Activated CD8-positive, alpha-beta memory T cell treated with anti-CD3 and anti-CD28 coated beads for 1 hour (primary cell): ENCODE measurements around the gene SPAAR.
A peak's percentile ranks its signal among the peaks of the same experiment; 100 is the strongest.
"Not testable (repeated sequence)": the region's sequence is repeated elsewhere in the genome, so short reads cannot be mapped to it uniquely, and the experiment has no call there.

Experiments
- DNase-seq, 2 donors: peaks; one replicate each; pipeline ENCODE4 v3.0.0-alpha.2; 2020; ENCODE audit warnings: low read depth in 1 of 2; ENCODE audit errors: extremely low read depth in 1 of 2

Gene SPAAR

DNA sequence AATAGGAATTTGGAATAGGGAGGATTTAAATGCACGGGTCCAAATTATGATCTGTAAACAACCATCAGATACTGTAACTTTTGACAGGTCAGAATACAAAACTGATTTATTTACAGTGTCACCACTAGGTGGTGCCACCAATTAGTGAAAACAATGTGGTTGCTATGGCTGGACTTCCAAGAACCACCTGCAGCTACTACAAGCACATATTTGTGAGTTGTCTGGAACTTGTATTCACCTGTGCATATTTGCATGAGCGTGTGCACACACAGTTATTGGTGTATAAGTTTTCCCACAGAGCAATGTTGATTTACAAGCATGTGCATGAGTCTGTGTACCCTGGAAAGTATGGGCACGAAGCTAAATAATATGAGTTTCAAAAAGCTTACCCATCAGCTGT lies 6.2 kb upstream of the SPAAR start:
- DNase-seq: no peak

DNA sequence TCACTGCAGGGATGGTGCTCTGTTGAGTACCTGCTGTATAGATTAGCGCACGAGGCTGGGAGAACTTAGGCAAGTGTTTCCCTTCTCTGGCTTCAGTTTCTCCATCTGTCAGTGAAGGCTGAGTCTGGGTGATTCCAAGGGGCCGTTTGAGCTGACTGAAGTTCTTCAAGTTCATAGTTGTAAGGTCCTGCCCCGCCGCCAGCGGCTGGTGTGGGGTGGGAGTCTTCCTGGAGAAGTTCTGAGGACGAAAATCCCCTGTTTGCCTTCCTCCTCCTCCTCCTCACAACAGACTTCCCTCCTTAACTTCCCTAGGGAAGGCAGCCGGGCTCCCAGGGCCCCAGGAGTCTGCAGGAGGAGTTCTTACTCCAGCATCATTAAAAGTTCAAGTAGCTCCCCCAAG lies 5.0 kb upstream of the SPAAR start:
- no peak for DNase-seq

DNA sequence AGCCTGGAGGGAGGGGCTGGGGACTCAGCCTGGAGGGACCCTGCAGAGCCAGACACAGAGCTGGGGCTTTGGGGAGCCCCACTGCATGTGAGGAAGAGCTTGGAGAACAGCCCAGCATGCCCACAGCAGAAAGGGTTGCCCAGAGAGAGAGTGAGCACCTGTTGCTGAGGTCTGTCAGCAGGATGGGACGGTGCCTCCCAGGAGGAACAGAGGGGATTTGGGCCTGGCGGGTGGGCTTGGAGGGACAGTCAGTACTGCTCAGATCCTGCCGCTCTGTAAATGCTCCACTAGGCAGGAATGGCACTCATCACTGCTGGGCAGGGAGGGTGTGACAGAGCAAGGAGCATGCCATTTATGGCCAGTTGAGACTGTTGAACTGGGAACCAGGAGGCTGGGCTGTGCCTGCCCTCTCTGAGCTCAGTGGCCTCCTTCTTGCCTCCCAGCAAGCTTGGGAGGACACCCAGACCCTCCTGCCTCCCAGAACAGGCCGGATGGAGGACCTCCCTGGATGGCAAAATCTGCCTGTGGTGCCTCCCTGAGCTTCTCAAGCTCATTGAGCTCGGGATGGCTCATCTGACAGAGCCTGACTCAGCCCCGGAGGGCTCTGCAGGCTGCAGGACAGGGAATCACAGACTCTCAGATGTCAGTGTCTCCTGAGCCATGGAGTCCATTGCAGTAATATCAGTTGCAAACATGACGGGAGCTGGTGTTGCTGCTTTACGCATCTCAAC lies 4.1 kb upstream of the SPAAR start:
- no peak for DNase-seq

DNA sequence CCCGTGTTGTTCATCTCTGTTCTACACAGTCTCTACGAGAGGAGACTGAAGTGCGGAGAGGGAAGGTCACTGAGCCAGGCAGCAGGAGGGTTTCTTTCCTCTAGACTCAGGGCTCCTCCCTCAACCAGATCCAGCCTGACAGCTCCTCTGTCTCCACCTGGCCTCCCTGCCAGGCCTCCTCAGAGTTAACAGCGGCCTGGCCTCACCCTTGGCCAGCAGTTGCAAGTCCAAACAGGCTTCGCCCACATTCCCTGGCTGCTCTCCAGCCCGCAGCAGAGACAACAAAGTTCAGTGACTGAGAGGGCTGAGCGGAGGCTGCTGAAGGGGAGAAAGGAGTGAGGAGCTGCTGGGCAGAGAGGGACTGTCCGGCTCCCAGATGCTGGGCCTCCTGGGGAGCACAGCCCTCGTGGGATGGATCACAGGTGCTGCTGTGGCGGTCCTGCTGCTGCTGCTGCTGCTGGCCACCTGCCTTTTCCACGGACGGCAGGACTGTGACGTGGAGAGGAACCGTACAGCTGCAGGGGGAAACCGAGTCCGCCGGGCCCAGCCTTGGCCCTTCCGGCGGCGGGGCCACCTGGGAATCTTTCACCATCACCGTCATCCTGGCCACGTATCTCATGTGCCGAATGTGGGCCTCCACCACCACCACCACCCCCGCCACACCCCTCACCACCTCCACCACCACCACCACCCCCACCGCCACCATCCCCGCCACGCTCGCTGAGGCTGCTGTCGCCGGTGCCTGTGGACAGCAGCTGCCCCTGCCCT lies 3.2 kb upstream of the SPAAR start, which contains the start of gene HRCT1:
Gene HRCT1, plus strand, starts transcription at position 291 of the 768 bp plus-strand sequence. Its CDS starts 86 bp downstream, at position 377.
- DNase-seq: no peak

DNA sequence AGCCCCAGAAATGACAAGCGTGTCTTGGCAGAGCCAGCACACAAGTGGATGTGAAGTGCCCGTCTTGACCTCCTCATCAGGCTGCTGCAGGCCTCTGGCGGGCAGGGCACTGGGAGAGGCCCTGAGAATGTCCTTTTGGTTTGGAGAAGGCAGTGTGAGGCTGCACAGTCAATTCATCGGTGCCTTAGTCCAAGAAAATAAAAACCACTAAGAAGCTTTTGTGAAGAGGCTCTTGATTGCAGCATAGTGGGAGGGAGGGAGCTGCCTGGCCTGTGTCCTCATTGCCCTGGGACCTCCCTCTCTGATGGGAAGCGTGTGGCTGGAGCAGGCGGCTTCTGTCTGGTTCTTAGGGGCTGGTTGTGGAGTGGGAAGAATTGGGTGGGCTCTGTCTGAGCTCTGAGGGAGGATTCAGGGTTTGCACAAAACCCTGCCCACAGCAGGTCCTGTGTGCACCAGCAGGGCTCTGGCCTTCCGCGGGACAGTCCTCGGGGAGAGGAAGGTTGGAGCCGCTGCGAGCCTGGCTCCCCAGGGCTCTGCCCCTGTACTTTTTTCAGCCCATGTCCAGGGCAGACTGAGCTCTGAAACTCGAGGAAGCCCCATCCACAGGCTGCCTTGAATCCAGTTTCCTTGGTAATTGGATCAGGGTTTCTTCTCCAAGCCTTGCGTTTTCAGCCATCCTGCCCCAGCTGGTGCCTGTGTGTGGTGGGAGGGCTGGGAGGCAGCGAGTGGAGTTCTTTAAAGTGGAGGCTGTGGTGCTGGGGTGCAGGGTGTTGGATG lies 2.2 kb upstream of the SPAAR start:
- no peak for DNase-seq

DNA sequence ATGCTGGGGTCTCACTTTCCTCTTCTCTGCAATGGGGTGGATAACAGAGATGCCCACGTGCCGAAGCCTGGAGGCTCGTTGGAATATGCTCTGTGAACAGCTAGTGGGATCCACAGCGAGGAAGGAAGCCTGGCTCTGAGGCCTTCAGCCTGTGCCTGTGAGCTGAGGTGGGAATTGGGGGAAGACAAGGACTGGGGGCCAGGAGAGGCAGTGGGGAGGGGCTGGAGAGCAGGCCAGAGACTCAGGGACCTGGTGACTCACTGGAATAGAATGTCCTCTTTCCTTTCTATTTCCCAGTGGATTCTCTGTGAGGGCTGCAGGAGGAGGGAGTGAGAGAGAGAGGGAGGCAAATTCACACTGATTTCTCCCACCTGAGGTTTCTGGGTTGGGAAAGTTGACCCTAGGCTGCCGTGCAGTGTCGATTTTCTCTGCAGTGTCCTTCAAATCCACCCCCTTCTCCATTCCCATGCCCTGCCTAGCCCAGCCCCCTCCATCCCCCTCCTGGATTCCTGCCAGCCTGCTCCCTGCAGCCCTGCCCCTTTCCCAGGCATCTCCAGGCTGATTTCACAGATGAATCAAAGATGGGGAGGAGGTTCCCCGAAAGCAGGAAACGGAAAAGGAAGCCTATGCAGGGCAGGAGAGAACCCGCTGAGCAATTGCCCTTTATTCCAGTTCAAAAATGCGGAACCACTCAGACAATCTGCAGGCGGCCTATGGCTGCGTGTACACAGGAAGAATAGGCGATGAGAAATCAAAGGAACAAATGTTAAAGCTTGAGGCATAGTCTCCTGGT lies 1.4 kb upstream of the SPAAR start:
- no peak for DNase-seq

DNA sequence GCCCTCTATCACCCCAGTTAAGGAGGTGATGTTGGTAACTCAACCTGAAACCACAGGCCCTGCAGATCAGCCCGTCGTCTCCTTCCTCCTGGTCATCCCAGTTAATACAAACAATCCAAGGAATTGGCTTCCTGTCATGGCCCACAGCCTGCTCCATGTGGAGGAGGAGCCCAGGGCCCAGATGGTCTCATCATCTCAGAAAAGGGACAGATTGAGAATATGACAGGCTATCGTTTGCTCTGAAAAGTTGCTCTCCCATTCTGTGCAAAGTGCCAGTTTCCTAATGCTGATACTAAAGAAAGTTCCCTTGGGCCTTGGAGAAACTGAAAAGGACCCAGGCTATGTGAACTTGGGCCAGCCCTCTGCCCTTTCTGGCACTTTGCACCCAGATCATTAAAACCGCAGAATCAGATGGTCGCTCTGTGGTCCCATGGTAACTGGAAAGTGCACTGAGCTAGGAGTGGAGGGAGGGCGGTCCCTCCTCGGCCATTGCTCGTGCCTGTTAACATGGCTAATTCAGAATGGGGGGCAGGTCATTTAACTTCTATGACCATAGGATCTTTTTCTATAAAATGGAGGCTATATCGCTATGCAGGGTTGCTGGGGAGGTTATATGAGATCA lies 675 bp upstream of the SPAAR start:
- DNase-seq: no peak

DNA sequence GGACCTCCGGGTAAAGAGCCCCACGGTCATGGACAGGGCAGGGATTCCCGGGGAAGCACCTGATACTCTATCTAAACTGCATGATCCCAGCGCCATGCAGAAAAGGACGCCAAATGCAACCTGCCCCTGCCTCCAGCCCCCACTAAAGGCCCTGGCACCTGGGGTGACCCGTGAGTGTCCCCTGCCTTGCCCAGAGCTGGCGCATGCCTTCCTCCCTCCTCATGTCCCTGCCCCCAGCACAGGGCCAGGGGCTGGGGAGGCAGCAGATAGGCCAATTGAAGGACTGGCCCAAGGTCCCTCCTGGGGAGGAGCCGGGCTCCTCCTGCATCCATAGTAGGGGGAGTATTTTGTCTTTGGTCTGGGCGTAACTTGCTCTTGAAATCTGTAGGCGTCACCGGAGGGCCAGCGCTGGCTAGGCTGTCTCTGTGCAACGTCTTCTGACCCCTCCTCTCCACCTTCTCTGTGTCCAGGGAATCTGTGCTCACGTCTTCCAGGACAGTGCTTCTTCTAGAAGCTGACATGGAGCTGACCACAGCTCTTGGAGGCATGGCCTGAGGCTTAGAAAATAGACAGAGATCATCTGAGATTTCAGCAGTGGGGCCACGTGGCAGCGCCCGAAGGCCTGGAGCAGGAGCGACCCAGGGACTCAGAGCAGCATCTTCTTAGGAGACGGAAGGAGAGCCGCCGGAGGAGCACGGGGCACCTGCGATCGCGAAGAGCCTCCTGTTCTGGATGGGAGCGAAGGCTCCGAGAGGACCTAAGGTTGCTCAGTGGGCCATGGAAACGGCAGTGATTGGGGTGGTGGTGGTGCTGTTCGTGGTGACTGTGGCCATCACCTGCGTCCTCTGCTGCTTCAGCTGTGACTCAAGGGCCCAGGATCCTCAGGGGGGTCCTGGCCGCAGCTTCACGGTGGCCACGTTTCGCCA lies 660 bp downstream of the SPAAR start:
- no peak for DNase-seq

DNA sequence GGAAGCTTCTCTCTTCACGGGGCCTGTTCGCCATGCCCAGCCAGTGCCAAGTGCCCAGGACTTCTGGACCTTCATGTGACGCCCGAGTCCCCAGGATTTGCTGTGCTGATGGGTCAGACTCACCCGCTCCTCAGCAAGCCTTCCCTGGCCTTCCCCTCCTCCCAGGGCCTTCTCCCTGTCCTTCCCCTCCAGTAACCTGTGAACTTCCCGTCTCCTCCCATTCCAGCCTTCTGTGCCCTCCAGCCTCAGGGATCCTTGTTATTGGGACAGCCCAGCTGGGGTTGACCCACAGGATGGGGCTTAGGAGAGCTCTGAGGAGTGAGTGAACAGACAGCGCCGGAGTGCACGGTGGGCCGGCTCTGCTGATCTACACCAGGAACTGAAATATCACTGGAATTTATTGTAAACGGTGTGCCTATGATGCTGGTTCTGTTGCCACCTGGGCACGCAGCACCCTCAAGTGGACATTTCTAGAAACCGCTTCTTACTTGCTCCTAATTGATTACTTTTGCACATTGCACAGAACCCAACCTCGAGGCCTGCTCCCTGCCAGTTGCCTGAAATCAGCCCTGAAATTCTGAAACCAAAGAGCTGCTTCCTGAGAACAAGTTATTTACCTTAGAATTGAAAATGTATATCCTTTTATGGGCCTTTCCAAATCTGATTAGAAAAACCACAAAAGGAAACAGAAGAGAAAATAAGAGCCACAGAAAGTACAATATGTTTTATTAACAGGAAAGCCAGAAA lies 1.5 kb downstream of the SPAAR start:
- DNase-seq: peak in 1 of 2 donors; percentile 8

DNA sequence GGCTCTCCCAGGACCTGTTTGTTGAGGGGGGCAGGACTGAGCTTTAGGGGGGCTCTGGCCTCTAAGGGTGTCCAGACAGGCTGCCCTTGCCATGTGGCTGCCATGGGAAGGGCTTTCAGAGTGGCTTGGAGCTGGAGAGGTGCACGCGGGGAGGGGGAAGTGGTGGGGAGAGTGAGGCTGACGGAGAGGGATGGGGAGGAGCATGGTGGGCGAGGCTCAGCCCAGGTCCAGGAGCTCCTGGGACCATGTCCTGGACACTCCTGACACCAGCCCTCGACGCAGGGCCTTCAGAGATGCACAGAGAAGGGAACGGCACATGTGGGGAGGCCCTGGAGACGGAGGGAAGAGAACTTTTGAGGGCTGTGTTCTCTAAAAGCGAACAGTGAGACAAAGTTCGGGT lies 2.4 kb downstream of the SPAAR start:
- no peak for DNase-seq

DNA sequence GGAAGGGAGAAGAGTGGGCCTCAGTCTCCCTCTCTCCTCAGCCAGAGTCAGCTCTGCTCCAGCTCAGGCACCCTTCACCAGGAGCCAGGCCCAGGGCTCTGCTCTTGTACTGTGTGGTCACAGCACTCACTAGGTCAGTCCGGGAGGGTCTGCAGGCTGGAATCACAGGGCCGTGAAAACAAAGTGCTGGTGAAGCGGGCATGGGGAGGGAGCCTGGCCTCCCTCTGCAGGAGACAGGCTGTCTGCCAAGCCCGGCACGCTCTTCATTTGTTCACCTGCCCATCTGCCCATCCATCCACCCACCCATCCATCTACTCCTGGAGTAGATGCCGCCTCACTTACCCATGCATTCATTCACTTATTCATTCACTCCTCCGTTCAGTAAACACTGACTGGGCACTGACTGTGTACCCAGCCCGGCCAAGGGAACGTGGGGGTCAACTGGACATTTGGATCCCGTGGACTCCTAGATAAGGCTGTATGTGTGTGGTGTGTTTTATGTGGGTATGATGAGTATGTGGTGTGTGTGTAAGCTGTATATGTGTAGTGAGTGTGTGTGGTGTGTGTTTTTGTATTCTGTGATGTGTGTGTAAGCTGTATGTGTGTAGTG lies 3.6 kb downstream of the SPAAR start:
- DNase-seq: no peak

DNA sequence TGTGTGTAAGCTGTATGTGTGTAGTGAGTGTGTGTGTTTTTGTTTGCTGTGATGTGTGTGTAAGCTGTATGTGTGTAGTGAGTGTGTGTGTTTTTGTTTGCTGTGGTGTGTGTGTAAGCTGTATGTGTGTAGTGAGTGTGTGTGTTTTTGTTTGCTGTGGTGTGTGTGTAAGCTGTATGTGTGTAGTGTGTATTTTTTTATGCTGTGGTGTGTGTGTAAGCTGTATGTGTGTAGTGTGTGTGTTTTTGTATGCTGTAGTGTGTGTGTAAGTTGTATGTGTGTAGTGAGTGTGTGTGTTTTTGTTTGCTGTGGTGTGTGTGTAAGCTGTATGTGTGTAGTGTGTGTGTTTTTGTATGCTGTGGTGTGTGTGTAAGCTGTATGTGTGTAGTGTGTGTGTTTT lies 4.1 kb downstream of the SPAAR start:
- not testable (repeated sequence) for DNase-seq

DNA sequence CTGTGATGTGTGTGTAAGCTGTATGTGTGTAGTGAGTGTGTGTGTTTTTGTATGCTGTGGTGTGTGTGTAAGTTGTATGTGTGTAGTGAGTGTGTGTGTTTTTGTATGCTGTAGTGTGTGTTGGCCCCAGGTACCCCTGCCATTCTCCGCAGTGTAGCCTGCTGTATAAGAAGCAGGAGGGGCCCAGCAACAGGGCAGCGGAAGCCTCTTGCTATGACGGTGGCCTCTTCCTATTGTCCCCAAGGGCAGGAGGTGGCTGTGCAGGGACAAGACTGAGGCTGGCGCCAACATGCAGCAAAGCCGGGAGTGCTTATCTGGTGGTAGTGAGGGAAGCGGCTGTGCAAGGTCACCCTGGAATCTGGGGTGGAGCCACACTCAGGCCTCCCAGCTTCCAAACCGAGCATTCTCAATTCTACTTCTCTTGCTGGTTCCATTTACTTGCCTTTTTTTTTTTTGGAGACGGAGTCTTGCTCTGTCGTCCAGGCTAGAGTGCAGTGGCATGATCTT lies 5.1 kb downstream of the SPAAR start:
- DNase-seq: no peak

DNA sequence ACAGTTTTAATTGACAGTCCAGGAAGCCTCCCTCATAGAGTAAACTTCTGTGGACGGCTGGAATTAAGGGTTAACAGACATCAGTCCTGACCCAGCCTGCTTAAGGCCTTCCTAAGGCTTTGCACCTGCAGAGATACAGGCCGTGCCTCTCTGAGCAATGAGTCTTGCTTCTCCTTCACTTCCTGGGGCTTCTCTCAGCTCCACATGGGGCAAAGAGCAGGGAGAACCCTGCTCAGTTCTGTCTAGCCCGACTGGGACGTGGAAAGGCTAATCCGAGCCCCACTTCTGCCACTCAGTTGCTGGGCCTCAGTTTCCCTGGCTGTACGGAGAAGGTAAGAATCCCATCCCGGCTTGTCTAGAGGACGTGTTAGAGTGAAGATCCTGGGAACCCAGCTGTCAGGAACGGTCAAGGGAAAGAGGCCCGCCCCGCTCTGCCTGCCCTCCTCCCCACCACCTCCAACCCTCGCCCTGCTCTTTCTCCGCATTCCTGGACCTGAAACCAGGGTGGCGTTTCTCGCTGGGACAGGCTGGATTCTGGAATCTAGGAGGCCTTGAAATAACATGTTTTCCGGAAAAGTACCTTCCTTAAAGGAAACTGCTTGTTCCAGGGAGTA lies 6.5 kb downstream of the SPAAR start:
- no peak for DNase-seq

DNA sequence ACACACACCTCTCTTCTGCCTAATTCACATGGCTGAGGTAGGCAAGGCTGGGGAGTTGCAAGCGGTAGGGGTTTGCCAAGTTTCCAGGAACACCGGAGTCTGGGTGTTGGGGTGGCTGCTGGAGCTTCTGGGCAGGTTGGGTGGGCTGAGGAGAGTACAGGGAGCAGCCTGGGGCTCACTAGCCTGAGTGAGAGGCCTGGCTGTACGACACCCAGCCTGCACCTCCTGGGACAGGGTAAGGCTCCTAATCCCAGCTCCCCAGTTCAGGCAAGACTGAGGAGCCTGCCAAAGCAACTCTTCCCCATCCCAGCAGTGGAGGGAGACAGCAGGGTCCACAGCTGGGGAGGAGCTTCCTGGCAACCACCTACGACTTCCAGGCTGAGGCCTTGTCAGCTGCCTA lies 8.0 kb downstream of the SPAAR start:
- no peak for DNase-seq

DNA sequence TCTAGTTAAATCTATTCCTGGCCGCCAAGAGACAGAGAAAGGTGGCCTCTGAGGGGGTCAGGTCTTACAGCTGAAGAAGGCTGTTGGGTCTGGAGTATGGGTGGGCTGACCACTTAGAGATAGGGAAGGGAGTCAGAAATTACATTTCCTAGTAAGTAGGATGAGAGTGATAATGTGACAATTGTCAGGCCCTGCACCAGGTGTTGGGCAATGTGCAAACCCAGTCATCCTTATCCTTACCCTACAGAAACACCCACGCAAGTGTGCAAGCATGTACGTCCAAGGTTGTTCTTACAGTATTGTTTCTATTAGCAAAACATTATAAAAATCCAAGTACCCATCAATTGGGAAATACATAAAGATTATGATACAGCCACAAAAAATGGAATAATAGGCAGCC lies 9.5 kb downstream of the SPAAR start:
- DNase-seq: no peak

DNA sequence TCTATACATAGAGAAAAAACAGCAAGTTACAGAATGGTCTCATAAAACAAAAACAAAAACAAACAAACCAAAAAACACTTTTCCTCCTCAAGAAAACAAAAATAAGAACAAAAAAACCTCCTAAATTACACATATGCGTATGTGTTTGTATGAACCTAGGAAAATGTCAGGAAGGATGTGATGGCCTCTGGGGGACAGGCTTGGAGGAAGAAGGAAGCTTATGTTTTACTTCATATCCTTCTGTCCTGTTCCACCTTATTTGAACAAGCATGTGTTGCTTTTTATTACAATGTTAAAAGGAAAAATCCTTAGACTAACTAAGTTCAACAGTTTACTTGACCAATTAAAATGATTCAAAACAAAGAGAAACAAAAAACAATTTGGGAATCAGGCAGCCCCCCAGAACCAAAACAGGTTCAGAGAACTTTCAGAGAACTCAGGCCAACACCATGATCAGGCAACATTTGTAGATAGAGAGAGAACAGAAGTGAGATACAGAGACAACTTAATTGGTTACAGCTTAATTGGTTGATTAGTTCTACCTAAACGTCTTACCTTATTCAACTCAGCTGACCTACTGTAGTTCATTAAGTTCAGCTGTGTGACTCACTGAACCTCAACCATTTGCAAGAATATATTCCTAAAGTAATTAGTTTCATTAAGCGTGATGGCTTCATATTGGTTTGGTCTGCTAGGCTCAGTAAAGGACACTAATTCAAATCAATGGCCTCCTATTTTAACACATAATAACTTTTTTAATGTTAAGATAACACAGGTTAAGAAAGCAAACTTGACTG lies 10.1 kb downstream of the SPAAR start:
- no peak for DNase-seq
